PC-9 (cell line): ENCODE data around the gene CALML6. TPM values are rescaled to one million over a fixed set of nuclear protein-coding genes. Genes with fewer than 3 reads are reported as not detected.
"Not testable (repeated sequence)": the region's sequence is repeated elsewhere in the genome, so short reads cannot be mapped to it uniquely, and the experiment has no call there.

Experiments used
- BruUV-seq: library from RNA; stranded (reverse); fragments of 400-500 nt; replicated peaks from 2 replicates; lab custom pipeline; 2021; lab: Mats Ljungman, UMichigan
- CTCF ChIA-PET: fragments of 300-600 bp; sonication (Branson Sonifier 250); formaldehyde crosslinking; loops from one replicate; lab custom pipeline; 2022; ENCODE audit warnings: antibody characterized with exemption; lab: Charles Lee
- POLR2A ChIA-PET: fragments of 300-600 bp; sonication (Branson Sonifier 250); formaldehyde crosslinking; loops from one replicate; lab custom pipeline; 2022; ENCODE audit warnings: antibody characterized with exemption; ENCODE audit not compliant: unreplicated experiment; lab: Charles Lee
- DNase-seq, 2 experiments: peaks; one replicate each; pipeline versions ENCODE4 v3.0.0 to v3.0.0-alpha.2; 2015 to 2022; ENCODE audit warnings: mixed read lengths in 1 of 2
- H2AFZ ChIP-seq: fragments of 200-600 bp; sonication (generic); 2 replicates; pipeline ENCODE4 v1.8.1; 2017; ENCODE audit warnings: antibody characterized with exemption
- H3F3A ChIP-seq: fragments of 200-600 bp; sonication (generic); 2 replicates; pipeline ENCODE4 v1.8.1; 2017; ENCODE audit warnings: antibody characterized with exemption, mild to moderate bottlenecking, low read depth; ENCODE audit not compliant: insufficient read depth
- H3K27ac ChIP-seq: fragments of 200-600 bp; sonication (generic); 2 replicates; pipeline ENCODE4 v1.6.1; 2016; ENCODE audit warnings: mixed run types
- H3K27me3 ChIP-seq: fragments of 200-600 bp; sonication (generic); 2 replicates; pipeline ENCODE4 v1.6.1; 2016; ENCODE audit warnings: low read depth, mixed run types; ENCODE audit not compliant: insufficient read depth
- H3K36me3 ChIP-seq: fragments of 200-600 bp; sonication (generic); 2 replicates; pipeline ENCODE4 v1.6.1; 2016; ENCODE audit warnings: low read depth, mixed run types
- H3K4me1 ChIP-seq: fragments of 200-600 bp; sonication (generic); replicated peaks from 2 replicates; pipeline ENCODE4 v1.6.1; 2016; ENCODE audit warnings: mixed run types; ENCODE audit not compliant: insufficient read depth
- H3K4me2 ChIP-seq: fragments of 200-600 bp; sonication (generic); 2 replicates; pipeline ENCODE4 v1.6.1; 2017; ENCODE audit warnings: mixed run types
- H3K4me3 ChIP-seq: fragments of 200-600 bp; sonication (generic); 2 replicates; pipeline ENCODE4 v1.6.1; 2016; ENCODE audit warnings: mixed run types
- H3K79me2 ChIP-seq: fragments of 200-600 bp; sonication (generic); 2 replicates; pipeline ENCODE4 v1.6.1; 2017; ENCODE audit warnings: low read depth, mixed run types
- H3K9me2 ChIP-seq: fragments of 200-600 bp; sonication (generic); 2 replicates; pipeline ENCODE4 v1.8.1; 2017; ENCODE audit warnings: mild to moderate bottlenecking; ENCODE audit not compliant: insufficient read depth
- H3K9me3 ChIP-seq: fragments of 200-600 bp; sonication (generic); 2 replicates; pipeline ENCODE4 v1.8.1; 2016; ENCODE audit warnings: low read depth; ENCODE audit not compliant: insufficient read depth
- H4K20me1 ChIP-seq: fragments of 200-600 bp; sonication (generic); 2 replicates; pipeline ENCODE4 v1.8.1; 2017; ENCODE audit not compliant: insufficient read depth
- EZH2 ChIP-seq: fragments of 200-600 bp; sonication (generic); IDR thresholded peaks from 2 replicates; pipeline ENCODE4 v1.8.0; 2017; ENCODE audit warnings: antibody characterized with exemption, low read depth
- intact Hi-C: fragments of 100-400 bp; cut with micrococcal nuclease; formaldehyde crosslinking; loops from one replicate; pipeline ENCODE4 v1.10.0; 2022; ENCODE audit not compliant: unreplicated experiment
- total RNA-seq: library from RNA; stranded (reverse); gene quantifications from 2 replicates; pipeline ENCODE4 v1.2.3, GENCODE V29; 2021
- TF ChIP-seq, protein P1 (sequence below): fragments of 200-600 bp; sonication (generic); conservative IDR thresholded peaks from 2 replicates; pipeline ENCODE4 v1.6.1; 2017; ENCODE audit warnings: mixed run types, antibody characterized with exemption, mild to moderate bottlenecking, moderate library complexity

The CALML6 gene
- total RNA-seq, 1 experiment from 2014 or later: 2.1 TPM

DNA sequence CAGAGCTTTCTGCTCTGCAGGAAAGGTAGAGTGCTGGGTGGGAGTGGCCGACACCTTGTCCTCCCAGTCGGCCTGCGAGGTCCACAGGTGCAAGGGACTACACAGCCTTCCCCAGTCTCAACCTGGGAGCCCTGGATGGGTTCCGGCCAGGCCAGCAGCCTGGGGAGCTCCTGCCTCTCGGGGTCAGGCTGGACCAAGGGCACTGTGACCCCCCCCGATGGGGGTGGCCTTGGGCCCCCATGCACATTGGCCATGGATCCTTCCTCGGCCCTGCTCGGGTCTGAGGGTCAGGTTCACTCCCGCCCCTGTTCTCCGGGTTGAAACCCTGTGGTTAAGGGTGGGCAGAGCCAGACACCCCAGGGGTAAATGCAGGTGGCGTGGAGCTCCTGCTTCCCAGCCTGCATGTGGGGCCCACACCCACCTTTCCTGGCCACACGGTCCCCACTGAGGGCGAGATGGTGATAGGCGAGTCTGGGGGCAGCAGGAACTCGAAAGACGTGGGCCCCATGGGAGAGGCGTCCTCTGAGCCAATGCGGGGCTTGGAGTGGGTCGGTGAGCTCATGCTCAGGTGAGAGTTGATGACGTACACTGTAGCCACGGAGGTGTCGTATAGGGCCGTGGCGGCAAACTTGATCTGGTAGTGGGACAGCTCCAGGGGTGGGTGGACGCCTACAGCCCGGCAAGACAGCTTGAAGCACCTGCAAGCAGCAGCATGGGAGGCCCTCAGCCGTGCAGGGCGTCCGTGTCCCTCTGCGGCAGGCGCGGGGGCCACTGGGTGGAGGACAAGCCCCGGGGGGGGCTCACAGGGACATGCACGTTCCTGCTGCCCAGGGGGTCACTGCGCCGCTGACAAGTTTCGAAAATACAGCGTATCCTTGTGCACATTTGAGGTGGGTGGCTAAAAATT is 14.8 kb downstream of the CALML6 start:
- TF ChIP-seq, protein P1, sequence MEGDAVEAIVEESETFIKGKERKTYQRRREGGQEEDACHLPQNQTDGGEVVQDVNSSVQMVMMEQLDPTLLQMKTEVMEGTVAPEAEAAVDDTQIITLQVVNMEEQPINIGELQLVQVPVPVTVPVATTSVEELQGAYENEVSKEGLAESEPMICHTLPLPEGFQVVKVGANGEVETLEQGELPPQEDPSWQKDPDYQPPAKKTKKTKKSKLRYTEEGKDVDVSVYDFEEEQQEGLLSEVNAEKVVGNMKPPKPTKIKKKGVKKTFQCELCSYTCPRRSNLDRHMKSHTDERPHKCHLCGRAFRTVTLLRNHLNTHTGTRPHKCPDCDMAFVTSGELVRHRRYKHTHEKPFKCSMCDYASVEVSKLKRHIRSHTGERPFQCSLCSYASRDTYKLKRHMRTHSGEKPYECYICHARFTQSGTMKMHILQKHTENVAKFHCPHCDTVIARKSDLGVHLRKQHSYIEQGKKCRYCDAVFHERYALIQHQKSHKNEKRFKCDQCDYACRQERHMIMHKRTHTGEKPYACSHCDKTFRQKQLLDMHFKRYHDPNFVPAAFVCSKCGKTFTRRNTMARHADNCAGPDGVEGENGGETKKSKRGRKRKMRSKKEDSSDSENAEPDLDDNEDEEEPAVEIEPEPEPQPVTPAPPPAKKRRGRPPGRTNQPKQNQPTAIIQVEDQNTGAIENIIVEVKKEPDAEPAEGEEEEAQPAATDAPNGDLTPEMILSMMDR: no peak
- no peak overlapping the region for H2AFZ ChIP-seq
- ChIA-PET CTCF (no interaction called here), POLR2A (no interaction called here)
- no peaks in the 10 kb centered on the region for H3K9me3 ChIP-seq
- H3K4me3 ChIP-seq: no peak overlapping the region
- H3K27ac ChIP-seq: no peak overlapping the region
- intact Hi-C loops: no loop called here
- no peaks in the 10 kb centered on the region for H3K36me3 ChIP-seq
- H3K9me2 ChIP-seq: no peaks in the 10 kb centered on the region
- BruUV-seq: no TSS peak
- no peaks in the 10 kb centered on the region for H3K4me1 ChIP-seq
- DNase-seq: no peak
- peaks cover 45% of the 10 kb centered on the region for H3K27me3 ChIP-seq
- H3F3A ChIP-seq: 0 out of 2 replicates have a peak, but pooled peaks cover 7% of the 10 kb centered on the region
- no peak overlapping the region for H3K4me2 ChIP-seq
- no peaks in the 10 kb centered on the region for H4K20me1 ChIP-seq
- H3K79me2 ChIP-seq: no peaks in the 10 kb centered on the region

DNA sequence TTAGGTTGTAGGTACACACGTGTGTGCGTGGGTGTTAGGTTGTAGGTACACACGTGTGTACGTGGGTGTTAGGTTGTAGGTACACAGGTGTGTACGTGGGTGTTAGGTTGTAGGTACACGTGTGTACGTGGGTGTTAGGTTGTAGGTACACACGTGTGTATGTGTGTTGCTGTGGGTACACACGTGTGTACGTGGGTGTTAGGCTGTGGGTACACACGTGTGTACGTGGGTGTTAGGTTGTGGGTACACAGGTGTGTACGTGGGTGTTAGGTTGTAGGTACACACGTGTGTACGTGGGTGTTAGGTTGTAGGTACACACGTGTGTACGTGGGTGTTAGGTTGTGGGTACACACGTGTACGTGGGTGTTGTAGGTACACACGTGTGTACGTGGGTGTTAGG is 19.8 kb downstream of the CALML6 start:
- H3K4me3 ChIP-seq, CTCF ChIA-PET, H3K79me2 ChIP-seq, H4K20me1 ChIP-seq, POLR2A ChIA-PET, H3K27ac ChIP-seq, H3K9me3 ChIP-seq, H3K4me1 ChIP-seq, H3K9me2 ChIP-seq, intact Hi-C loops, H3K4me2 ChIP-seq, DNase-seq, H2AFZ ChIP-seq, BruUV-seq, H3F3A ChIP-seq, H3K36me3 ChIP-seq: not testable (repeated sequence)
- H3K27me3 ChIP-seq: peaks cover 38% of the 10 kb centered on the region

DNA sequence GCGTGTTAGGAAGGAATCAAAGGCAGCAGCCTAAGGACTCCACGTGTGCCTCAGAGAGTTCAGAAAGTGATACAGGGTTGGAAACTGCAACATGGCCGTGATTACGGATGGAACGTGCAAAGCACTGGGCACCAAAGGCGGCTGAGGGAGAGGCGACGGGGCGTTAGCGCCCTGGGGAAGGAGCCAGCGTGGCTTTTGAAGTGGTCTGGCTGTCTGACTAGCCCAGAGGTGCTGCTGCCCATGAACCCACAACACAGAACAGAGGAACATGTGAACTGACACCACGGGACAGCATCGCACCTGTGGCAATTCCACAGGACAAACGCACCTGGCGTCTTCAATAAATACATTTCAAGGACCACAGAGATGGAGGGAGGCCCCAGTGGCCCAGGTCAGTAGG is 22.0 kb downstream of the CALML6 start:
- no peak overlapping the region for H3K27ac ChIP-seq
- no peaks in the 10 kb centered on the region for H3K9me2 ChIP-seq
- TF ChIP-seq, protein P1: no peak
- TF ChIP-seq EZH2: no peak
- H3K79me2 ChIP-seq: no peaks in the 10 kb centered on the region
- BruUV-seq: no TSS peak
- ChIA-PET CTCF (no interaction called here), POLR2A (no interaction called here)
- H3K4me1 ChIP-seq: no peaks in the 10 kb centered on the region
- no peak for DNase-seq
- intact Hi-C loops: no loop called here
- H3K9me3 ChIP-seq: no peaks in the 10 kb centered on the region
- H2AFZ ChIP-seq: no peak overlapping the region
- no peak overlapping the region for H3K4me3 ChIP-seq
- H3F3A ChIP-seq: no peaks in the 10 kb centered on the region
- H3K27me3 ChIP-seq: peaks cover 60% of the 10 kb centered on the region
- no peak overlapping the region for H3K4me2 ChIP-seq
- no peaks in the 10 kb centered on the region for H4K20me1 ChIP-seq
- no peaks in the 10 kb centered on the region for H3K36me3 ChIP-seq
